OCI-LY7 (cell line): ENCODE data around the gene SWAP70. TPM values are rescaled to one million over a fixed set of nuclear protein-coding genes. Genes with fewer than 3 reads are reported as not detected.

Experiments used
- BruUV-seq: library from RNA; stranded (reverse); fragments of 400-500 nt; replicated peaks from 2 replicates; lab custom pipeline; 2021; lab: Mats Ljungman, UMichigan
- CTCF ChIA-PET: fragments of 300-600 bp; sonication (Branson Sonifier 250); formaldehyde crosslinking; loops from one replicate; lab custom pipeline; 2022; ENCODE audit warnings: antibody characterized with exemption; ENCODE audit not compliant: unreplicated experiment; lab: Charles Lee
- POLR2A ChIA-PET: fragments of 300-600 bp; sonication (Branson Sonifier 250); formaldehyde crosslinking; loops from one replicate; lab custom pipeline; 2022; ENCODE audit warnings: antibody characterized with exemption; lab: Charles Lee
- DNase-seq: peaks from one replicate; pipeline ENCODE4 v3.0.0-alpha.2; 2015; ENCODE audit warnings: low spot score
- H2AFZ ChIP-seq: fragments of 200-600 bp; sonication (generic), shearing (Covaris generic); 2 replicates; pipeline ENCODE4 v1.6.1; 2014; ENCODE audit warnings: mild to moderate bottlenecking, antibody characterized with exemption, low read length, moderate library complexity
- H3K27ac ChIP-seq: fragments of 200-600 bp; sonication (generic); 2 replicates; pipeline ENCODE4 v1.5.1; 2014; ENCODE audit warnings: mixed run types, low read depth, mild to moderate bottlenecking, moderate library complexity, low read length, inconsistent platforms; ENCODE audit not compliant: poor library complexity, severe bottlenecking
- H3K36me3 ChIP-seq: fragments of 200-600 bp; sonication (generic); 2 replicates; pipeline ENCODE4 v1.6.1; 2014; ENCODE audit warnings: mild to moderate bottlenecking, antibody characterized with exemption, low read length, moderate library complexity, mixed read lengths; ENCODE audit not compliant: insufficient read depth
- H3K4me1 ChIP-seq: fragments of 200-600 bp; sonication (generic); 2 replicates; pipeline ENCODE4 v1.5.1; 2014; ENCODE audit warnings: mild to moderate bottlenecking, low read length; ENCODE audit not compliant: insufficient read depth, poor library complexity, severe bottlenecking
- H3K4me2 ChIP-seq: fragments of 200-600 bp; sonication (generic); 2 replicates; pipeline ENCODE4 v1.6.1; 2014; ENCODE audit warnings: mild to moderate bottlenecking, low read length
- H3K4me3 ChIP-seq: fragments of 200-600 bp; sonication (generic); 2 replicates; pipeline ENCODE4 v1.5.1; 2014; ENCODE audit warnings: mild to moderate bottlenecking, low read depth, low read length; ENCODE audit not compliant: poor library complexity, severe bottlenecking
- H3K79me2 ChIP-seq: fragments of 200-600 bp; sonication (generic); 2 replicates; pipeline ENCODE4 v1.6.1; 2016; ENCODE audit warnings: low read depth, mild to moderate bottlenecking, low read length, moderate library complexity, mixed read lengths; ENCODE audit not compliant: insufficient read depth
- H3K9me2 ChIP-seq: fragments of 200-600 bp; sonication (generic); 2 replicates; pipeline ENCODE4 v1.6.1; 2016; ENCODE audit warnings: mild to moderate bottlenecking, low read length, mixed read lengths; ENCODE audit not compliant: insufficient read depth
- H3K9me3 ChIP-seq: fragments of 200-600 bp; sonication (generic); 2 replicates; pipeline ENCODE4 v1.6.1; 2014; ENCODE audit warnings: mild to moderate bottlenecking, mixed run types, low read length, mixed read lengths
- H4K20me1 ChIP-seq: fragments of 200-600 bp; sonication (generic); 2 replicates; pipeline ENCODE4 v1.6.1; 2014; ENCODE audit warnings: mild to moderate bottlenecking, antibody characterized with exemption, low read length, moderate library complexity, mixed read lengths; ENCODE audit not compliant: insufficient read depth
- CTCF ChIP-seq: fragments of 200-600 bp; sonication (generic); conservative IDR thresholded peaks from 2 replicates; pipeline ENCODE4 v1.5.1; 2014; ENCODE audit warnings: mild to moderate bottlenecking, antibody characterized with exemption, low read length, moderate library complexity, mixed read lengths
- EZH2phosphoT487 ChIP-seq: fragments of 200-600 bp; sonication (generic); IDR thresholded peaks from 2 replicates; pipeline ENCODE4 v1.6.1; 2018; ENCODE audit warnings: low read depth, borderline replicate concordance, mild to moderate bottlenecking, mixed run types, antibody characterized with exemption, low read length, moderate library complexity, mixed read lengths
- intact Hi-C: fragments of 100-400 bp; cut with micrococcal nuclease; formaldehyde crosslinking; loops from one replicate; pipeline ENCODE4 v1.10.0; 2022; ENCODE audit not compliant: unreplicated experiment
- total RNA-seq, 2 experiments: library from RNA; depleted of rRNA in 1 of 2; stranded (reverse); fragments of >200 nt in 1 of 2; shearing (Covaris generic) in 1 of 2; gene quantifications; 2 replicates each; pipeline ENCODE4 v1.2.3, GENCODE V29; 2014 to 2022

SWAP70 gene
- total RNA-seq, 2 experiments from 2014 or later: 37.5 to 110 TPM

- Histone ChIP-seq H3K4me3 (peak overlapping the region; percentile 26), H3K79me2 (peaks cover 28% of the 10 kb centered on the region; the same call in 1 of the 2 replicates), H3K27ac (peak overlapping the region; percentile 96), H3K9me2 (no peaks in the 10 kb centered on the region), H3K4me2 (peak overlapping the region; percentile 68), H2AFZ (no peak overlapping the region), H3K4me1 (peaks cover 63% of the 10 kb centered on the region), H3K9me3 (0 out of 2 replicates have a peak, but pooled peaks cover 3% of the 10 kb centered on the region), H3K36me3 (peaks cover 78% of the 10 kb centered on the region), H4K20me1 (no peaks in the 10 kb centered on the region)
- ChIA-PET POLR2A (interaction anchor here (0.5 to 7.9 kb wide), 25 partner anchors 9 to 219 kb away, joined by 3 to 53 read pairs (median 5); partner anchors contain the start of gene WEE1), CTCF (interaction anchor here (0.6 to 2.1 kb wide), 5 partner anchors 21 to 146 kb away, joined by 3 to 7 read pairs (median 3); no protein-coding TSS in a partner anchor)
- TF ChIP-seq CTCF: no peak
- peak; percentile 40 for DNase-seq
- no TSS peak for BruUV-seq
- intact Hi-C loops: loop anchor here (5.0 kb wide), 1 partner anchor 150 kb away; no protein-coding TSS in a partner anchor
These were observed 83.4 kb downstream of the SWAP70 start for GRCh38 chr11:9747229-9747628.

DNA sequence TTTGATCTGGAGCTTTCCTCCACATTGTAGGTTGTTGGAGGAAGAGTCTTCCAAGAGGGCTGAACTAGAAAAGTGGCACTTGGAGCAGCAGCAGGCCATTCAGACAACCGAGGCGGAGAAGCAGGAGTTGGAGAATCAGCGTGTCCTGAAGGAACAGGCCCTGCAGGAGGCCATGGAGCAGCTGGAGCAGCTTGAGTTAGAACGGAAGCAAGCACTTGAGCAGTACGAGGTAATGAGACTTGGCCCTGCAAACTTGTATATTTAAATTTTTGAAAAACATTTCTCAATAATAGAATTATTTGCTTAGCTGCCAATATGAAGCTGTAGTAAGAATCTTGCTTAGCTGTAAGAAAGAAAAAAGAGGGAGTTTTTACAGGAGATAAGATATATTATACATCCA, 84.0 kb downstream of the SWAP70 start:
- ChIA-PET POLR2A (interaction anchor here (0.6 to 7.9 kb wide), 24 partner anchors 10 to 718 kb away, joined by 3 to 53 read pairs (median 6); partner anchors contain the start of gene WEE1), CTCF (interaction anchor here (0.7 to 2.1 kb wide), 8 partner anchors 21 to 213 kb away, joined by 3 to 7 read pairs (median 4); no protein-coding TSS in a partner anchor)
- peak overlapping the region; percentile 26 for H3K4me3 ChIP-seq
- H3K9me2 ChIP-seq: no peaks in the 10 kb centered on the region
- BruUV-seq: no TSS peak
- DNase-seq: peak; percentile 41
- H4K20me1 ChIP-seq: no peaks in the 10 kb centered on the region
- intact Hi-C loops: loop anchor here (1.0 to 5.0 kb wide), 5 partner anchors 83 to 287 kb away; partner anchors contain the start of genes SWAP70 and ZNF143
- TF ChIP-seq EZH2phosphoT487 (no peak), CTCF (no peak)
- H3K4me2 ChIP-seq: peak overlapping the region; percentile 68
- H2AFZ ChIP-seq: no peak overlapping the region
- peaks cover 78% of the 10 kb centered on the region for H3K36me3 ChIP-seq
- H3K27ac ChIP-seq: peak overlapping the region; percentile 96
- H3K9me3 ChIP-seq: no peaks in the 10 kb centered on the region
- peaks cover 24% of the 10 kb centered on the region; the same call in 1 of the 2 replicates for H3K79me2 ChIP-seq
- peaks cover 69% of the 10 kb centered on the region for H3K4me1 ChIP-seq
